ENCODE results near the gene ARAP1. TPM values are rescaled to one million over a fixed set of nuclear protein-coding genes. Genes with fewer than 3 reads are reported as not detected.

The ARAP1 gene
- total and polyA plus RNA-seq, 5 experiments from 2014 or later, result 14.7 to 166 (median 40.0) TPM

DNA sequence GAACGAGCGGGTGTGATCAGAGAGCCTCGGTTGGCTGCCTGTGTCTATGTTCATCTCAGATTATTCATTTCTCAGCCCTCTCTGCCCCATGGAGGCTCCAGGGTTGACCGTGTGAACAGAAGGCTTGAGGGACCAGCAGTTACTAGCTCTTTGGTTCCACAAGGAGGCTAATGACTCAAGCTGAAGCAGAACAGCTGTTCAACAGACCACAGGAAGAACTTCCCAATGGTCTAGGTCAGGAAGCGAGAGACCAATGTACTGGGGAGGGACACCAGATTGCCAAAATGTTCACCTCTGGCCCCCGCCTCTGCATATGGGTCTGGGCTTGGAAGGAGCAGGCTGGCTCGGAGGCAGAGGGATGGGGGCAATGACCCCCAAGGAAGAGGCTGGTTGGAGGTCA, 63.3 kb downstream of the ARAP1 start:
- no peaks in the 10 kb centered on the region for H3K27me3 Mint-ChIP-seq
- no peaks in the 10 kb centered on the region for H3K9me3 Mint-ChIP-seq
- POLR2A ChIA-PET, result no interaction called here
- peak overlapping the region in 2 of 10 donors; percentile 47 to 83 for H3K27ac Mint-ChIP-seq
- ATAC-seq (no peak), DNase-seq (no peak)
- no peak overlapping the region for H3K4me3 Mint-ChIP-seq
- peaks cover 13 to 21% (median 19%) of the 10 kb centered on the region in 4 donors for H3K4me1 Mint-ChIP-seq
- H3K36me3 Mint-ChIP-seq, result peaks cover 0 to 72% (median 4%) of the 10 kb centered on the region in 3 donors

DNA sequence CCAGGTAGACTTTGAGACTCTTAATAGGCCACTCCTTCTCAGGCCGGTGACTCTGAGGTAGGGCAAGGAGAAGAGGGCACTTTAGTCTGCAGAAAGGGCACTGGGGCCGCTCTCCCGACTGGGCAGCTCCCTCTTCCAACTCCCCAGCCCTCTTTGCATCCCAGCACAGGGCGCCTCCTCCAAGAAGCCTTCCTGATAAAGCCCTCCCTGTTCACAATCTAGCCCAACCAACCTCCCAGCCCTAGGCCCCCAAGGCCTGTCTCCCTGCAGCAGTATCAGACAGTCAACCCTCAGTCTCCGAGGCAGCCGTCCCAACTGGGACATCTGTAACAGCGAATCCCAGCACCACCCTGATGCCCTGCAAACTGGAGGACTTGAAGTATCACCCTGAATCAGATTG, 63.7 kb downstream of the ARAP1 start:
- Mint-ChIP-seq H3K27ac (peak overlapping the region in 7 of 10 donors; percentile 13 to 83 (median 53)), H3K27me3 (no peaks in the 10 kb centered on the region), H3K4me3 (no peak overlapping the region), H3K36me3 (peaks cover 0 to 71% (median 4%) of the 10 kb centered on the region in 3 donors), H3K9me3 (no peaks in the 10 kb centered on the region), H3K4me1 (peaks cover 13 to 21% (median 20%) of the 10 kb centered on the region in 4 donors)
- POLR2A ChIA-PET, result no interaction called here
- ATAC-seq (no peak), DNase-seq (no peak)

DNA sequence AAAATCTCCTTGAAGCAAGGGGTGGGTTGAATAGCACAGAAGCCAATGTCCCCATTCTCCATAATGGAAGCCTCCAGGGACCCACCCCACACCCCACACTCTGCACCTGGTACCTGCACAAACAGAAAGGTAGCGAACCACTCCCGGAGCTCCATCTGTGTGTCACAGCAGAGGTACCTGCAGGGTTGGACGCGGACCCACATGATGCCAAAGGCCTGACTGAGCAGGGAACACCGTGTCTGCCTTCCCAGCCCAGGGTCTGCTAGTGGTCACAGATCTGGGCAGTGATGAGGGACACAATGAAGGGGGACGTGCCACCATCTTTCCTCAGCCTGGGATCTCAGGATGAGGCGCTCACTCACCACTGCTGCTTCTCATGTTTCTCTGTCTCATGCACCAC, 64.9 kb downstream of the ARAP1 start:
- Mint-ChIP-seq H3K9me3 (no peaks in the 10 kb centered on the region), H3K27ac (peak overlapping the region in 9 of 10 donors; percentile 50 to 94 (median 80)), H3K36me3 (peaks cover 0 to 64% (median 4%) of the 10 kb centered on the region in 3 donors), H3K27me3 (no peaks in the 10 kb centered on the region), H3K4me3 (no peak overlapping the region), H3K4me1 (peaks cover 13 to 21% (median 20%) of the 10 kb centered on the region in 4 donors)
- DNase-seq (no peak), ATAC-seq (no peak)
- POLR2A ChIA-PET, result no interaction called here

DNA sequence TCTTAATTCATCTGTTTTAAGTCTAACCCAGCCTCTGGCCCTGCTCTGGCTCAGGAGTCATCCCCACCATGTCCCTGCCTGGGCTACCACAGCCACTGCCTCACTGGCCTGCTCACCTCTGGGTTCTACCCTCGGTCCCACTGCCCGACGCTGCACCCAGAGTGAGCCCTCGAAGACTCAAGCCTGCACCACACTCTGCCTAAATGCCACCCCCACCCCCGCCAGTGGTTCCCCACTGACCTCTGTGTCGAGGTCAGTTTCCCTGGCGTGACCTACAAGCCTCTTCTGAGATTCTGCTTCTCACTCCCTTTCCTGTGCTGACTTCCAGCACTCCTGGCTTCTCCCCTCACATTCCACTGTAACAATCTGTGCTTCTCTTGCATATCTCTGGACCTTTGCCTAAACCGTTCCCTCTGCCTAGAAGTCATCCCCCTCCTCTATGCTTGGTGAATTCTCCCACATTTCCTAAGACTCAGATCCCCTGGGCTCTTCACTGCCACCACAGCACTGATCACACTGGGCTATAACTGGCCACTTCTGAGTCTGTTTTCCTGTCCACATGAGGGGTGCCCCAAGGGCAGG, 65.5 kb downstream of the ARAP1 start:
- Mint-ChIP-seq H3K4me1 (peaks cover 13 to 21% (median 20%) of the 10 kb centered on the region in 4 donors), H3K36me3 (peaks cover 0 to 59% (median 4%) of the 10 kb centered on the region in 3 donors), H3K27ac (peak overlapping the region; percentile 70 to 94 (median 80)), H3K27me3 (no peaks in the 10 kb centered on the region), H3K4me3 (no peak overlapping the region), H3K9me3 (no peaks in the 10 kb centered on the region)
- ATAC-seq (no peak), DNase-seq (no peak)
- POLR2A ChIA-PET, result interaction anchor here (1.3 kb wide), 1 partner anchor 10 kb away, joined by 3 read pairs; no protein-coding TSS in a partner anchor

DNA sequence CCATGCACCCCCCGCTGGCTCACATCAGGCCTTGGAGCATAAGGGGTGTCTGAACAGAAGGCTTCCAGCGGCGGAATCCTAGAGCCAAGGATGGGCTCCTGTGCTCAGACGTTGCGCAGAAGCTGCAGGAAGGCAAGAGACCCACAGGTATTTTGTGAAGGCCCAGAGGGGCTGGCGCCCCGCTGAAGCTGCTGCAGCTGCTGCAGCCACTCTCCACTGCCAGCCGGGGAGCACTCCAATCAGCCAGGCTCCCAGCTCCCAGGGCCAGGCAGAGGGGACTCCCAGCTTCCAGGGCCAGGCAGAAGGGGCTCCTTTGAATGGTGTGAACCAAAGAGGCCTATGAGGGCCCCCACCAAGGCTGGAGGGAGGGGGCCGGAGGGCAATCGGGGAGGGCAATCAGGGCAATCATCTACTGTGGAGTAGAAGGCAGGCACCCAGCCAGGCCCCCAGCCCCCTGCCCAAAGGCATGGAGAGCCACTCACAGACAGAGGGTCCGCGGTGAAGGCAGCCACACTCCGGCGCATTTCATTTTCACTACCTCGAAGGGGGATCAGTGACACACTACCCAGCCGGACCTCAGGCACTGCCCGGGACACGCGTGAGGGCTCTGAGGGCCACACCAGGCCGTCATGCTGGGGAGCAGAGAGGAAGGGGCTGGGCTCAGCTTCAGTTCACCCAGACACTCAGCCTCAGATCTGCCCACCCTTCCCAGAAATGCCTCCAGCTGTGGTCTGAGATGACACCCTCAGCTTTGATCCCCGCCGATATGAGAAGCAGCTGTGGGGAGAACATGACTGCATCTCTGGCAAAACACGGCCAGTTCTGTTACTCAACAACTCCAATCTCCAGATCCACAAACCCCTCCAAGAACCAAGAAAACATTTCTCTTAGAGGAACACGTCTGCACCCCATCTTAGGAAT, 66.4 kb downstream of the ARAP1 start:
- no peak for DNase-seq
- POLR2A ChIA-PET, result interaction anchor here (0.5 to 1.3 kb wide), 2 partner anchors 9 to 457 kb away, joined by 3 read pairs; no protein-coding TSS in a partner anchor
- Mint-ChIP-seq H3K4me1 (peaks cover 13 to 24% (median 23%) of the 10 kb centered on the region in 4 donors), H3K27me3 (no peaks in the 10 kb centered on the region), H3K9me3 (no peaks in the 10 kb centered on the region), H3K36me3 (peaks cover 0 to 50% (median 4%) of the 10 kb centered on the region in 3 donors), H3K4me3 (no peak overlapping the region), H3K27ac (peak overlapping the region; percentile 33 to 94 (median 78))
- ATAC-seq, result no peak

DNA sequence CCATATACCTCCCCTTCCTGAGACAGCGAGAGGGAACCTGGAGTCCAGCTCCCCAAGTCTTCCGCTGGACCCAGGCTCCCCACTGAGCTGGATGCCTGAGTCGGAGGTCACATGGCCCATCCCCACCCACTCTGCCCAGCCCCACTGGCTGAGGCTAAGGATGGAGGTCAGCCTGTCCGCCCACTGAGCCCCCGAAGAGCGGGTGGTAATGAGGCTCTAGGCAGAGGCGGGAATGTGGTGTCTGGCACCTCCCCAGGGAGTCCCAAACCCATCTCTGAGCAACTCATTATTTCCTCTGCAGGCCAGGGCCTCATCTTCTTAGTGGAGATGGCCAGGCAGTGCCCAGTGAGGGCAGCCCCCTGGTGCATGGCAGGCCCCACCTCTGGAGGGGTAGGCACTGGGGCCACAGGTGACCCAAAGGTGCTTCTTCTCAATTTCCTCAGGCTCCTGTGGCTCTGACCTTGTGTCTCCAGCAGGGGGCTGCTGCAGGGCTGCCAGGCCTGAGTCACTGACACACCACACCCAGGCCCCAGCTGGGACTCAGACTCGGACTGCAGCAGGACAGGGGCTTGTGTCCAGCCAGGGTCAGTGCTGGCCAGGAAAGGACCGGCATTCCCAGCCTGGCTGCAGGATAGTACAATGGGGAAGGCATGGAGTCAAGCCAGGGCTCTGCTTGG, 67.8 kb downstream of the ARAP1 start:
- Mint-ChIP-seq H3K36me3 (peaks cover 0 to 38% (median 4%) of the 10 kb centered on the region in 3 donors), H3K4me3 (no peak overlapping the region), H3K27ac (peak overlapping the region in 1 of 10 donors; percentile 22), H3K27me3 (no peaks in the 10 kb centered on the region), H3K4me1 (peaks cover 13 to 32% (median 23%) of the 10 kb centered on the region in 4 donors), H3K9me3 (no peaks in the 10 kb centered on the region)
- POLR2A ChIA-PET, result interaction anchor here (0.7 kb wide), 1 partner anchor 494 kb away, joined by 4 read pairs; no protein-coding TSS in a partner anchor
- ATAC-seq, result peak; percentile 60 to 64
- peak in 7 of 10 donors; percentile 9 to 34 (median 29) for DNase-seq

DNA sequence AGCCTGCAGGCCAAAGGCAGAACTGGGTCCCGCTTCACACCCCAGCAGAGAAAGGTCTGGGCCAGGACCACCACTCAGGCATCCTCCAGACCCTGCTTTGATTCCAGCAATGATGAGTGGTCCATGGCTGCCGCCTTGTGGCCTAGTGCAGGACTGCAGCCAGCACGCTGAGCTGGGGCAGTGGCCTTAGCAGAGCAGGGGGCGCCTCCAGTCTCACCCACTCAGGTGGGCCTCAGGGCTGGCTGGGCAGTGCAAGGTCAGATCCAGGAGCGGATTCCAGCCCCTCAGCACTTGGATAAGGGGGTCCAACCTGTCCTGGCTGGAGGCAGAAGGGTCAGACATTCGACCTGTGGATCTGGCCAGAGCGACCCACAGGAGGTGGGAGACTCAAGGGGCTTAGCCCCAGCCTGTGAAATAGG, 68.4 kb downstream of the ARAP1 start:
- POLR2A ChIA-PET, result interaction anchor here (0.7 kb wide), 1 partner anchor 494 kb away, joined by 4 read pairs; no protein-coding TSS in a partner anchor
- no peaks in the 10 kb centered on the region for H3K9me3 Mint-ChIP-seq

DNA sequence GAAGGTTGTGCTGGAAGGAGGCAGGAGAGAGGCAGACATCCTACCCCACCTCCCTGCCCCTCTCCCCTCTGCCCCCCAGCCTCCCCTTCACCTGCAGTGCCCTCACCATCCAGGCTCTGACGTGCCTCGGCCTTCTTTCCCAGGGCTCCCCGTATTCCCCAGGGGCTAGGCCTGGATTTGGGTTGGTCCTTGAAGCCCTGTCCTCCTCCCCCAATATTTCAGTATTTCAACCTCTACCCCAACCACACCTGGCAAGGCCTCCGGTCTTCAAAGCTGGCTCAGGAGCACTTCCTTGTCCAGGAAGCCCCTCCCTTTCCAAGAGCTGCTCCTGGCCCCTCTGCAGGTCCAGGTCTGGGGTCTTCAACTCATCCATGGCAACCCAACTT, 69.4 kb downstream of the ARAP1 start:
- H3K27me3 Mint-ChIP-seq, result no peaks in the 10 kb centered on the region
- H3K27ac Mint-ChIP-seq, result peak overlapping the region in 3 of 10 donors; percentile 27 to 73 (median 49)
- DNase-seq (no peak), ATAC-seq (no peak)
- peaks cover 16 to 33% (median 24%) of the 10 kb centered on the region in 4 donors for H3K4me1 Mint-ChIP-seq
- H3K4me3 Mint-ChIP-seq, result no peak overlapping the region
- POLR2A ChIA-PET, result no interaction called here
- H3K36me3 Mint-ChIP-seq, result peaks cover 0 to 23% (median 4%) of the 10 kb centered on the region in 3 donors
- H3K9me3 Mint-ChIP-seq, result no peaks in the 10 kb centered on the region

More for the DNA sequence above, 68.4 kb downstream of the ARAP1 start:
- H3K27me3 Mint-ChIP-seq, result no peaks in the 10 kb centered on the region
- peaks cover 0 to 32% (median 4%) of the 10 kb centered on the region in 3 donors for H3K36me3 Mint-ChIP-seq
- peak; percentile 79 to 81 for ATAC-seq
- peak overlapping the region in 5 of 10 donors; percentile 16 to 63 (median 52) for H3K27ac Mint-ChIP-seq
- peaks cover 13 to 33% (median 26%) of the 10 kb centered on the region in 4 donors for H3K4me1 Mint-ChIP-seq
- H3K4me3 Mint-ChIP-seq, result no peak overlapping the region
- DNase-seq, result peak; percentile 43 to 76 (median 60)

DNA sequence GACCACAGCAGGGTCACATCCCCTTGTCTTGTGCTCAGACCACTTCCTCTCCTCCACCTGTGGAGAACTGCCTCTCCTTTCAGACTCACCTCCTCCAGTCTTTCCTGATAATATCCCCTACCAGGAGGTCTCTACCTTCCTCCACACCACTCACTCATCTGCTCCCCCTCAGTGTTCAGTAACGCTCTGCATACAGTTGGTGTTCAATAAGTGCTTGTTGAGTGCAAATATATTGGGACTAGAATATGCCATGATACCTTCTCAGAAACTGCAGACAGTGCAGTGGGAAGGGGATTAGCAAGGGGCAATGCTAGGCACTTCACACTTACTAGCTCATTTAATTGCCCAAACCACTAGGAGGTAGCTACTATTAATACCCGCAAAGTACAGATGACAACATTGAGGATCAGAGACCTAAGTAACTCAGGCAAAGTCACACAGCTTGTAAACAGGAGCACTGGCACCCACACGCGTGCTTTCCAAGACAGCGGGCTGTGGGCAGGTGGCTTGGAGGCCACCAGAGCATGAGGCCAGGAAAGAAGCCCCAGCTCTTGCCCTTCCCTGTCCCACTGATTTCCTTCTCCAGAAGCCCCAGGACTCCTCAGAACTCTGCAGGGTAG, 69.9 kb downstream of the ARAP1 start:
- Mint-ChIP-seq H3K9me3 (no peaks in the 10 kb centered on the region), H3K4me1 (peaks cover 16 to 35% (median 24%) of the 10 kb centered on the region in 4 donors), H3K36me3 (peaks cover 0 to 18% (median 4%) of the 10 kb centered on the region in 3 donors), H3K4me3 (no peak overlapping the region), H3K27me3 (no peaks in the 10 kb centered on the region), H3K27ac (peak overlapping the region in 6 of 10 donors; percentile 0 to 85 (median 34))
- DNase-seq (no peak), ATAC-seq (no peak)
- POLR2A ChIA-PET, result no interaction called here

DNA sequence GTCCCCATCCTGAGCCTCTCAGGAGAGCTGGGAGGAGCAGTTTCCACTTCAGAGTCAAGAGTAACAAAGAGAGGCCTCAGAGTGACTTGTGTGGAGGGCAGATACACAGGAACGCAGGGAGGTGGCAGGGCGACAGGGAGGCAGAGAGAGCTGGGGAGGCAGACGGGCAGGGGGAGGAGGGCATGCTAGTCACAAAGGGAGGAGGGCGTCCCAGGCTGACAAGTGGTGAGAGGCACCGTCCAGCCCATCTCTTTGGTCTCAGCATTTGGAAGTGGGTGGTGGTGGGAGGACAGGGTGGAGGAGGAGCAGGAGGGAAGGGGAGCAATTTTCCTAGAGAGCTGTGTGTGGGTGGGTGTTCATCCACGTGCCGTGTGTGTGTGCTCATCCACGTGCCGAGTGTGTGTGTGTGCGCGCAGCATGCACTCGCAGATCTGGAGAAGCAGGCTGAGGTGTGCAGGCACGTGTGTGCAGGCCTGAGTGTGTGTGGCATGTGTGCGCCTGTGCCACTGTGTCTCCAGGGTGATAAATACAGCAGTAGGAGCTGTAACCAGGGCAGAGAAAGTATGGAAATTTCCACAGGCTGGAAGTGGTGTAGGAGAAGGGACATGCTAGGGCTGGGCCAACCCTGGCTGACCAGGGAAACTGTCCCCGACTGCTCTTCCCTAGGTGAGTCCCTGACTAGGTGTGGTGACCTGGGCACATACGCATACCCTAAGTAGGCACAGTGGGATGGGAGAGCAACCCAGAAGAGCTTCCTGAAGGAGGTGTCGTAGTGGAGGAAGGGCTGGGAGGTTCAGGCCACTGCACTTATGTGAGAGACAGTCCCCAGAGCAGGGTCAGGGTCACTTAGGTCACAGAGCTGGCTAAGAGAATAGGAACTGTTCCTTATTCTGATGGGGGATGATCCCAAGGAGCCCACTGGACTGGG, 70.7 kb downstream of the ARAP1 start:
- H3K9me3 Mint-ChIP-seq, result no peaks in the 10 kb centered on the region
- POLR2A ChIA-PET, result interaction anchor here (1.2 kb wide), 1 partner anchor 9 kb away, joined by 3 read pairs; no protein-coding TSS in a partner anchor
- DNase-seq (no peak), ATAC-seq (no peak)
- H3K4me3 Mint-ChIP-seq, result peak overlapping the region in 2 of 10 donors; percentile 44 to 65
- peaks cover 0 to 12% (median 3%) of the 10 kb centered on the region in 3 donors for H3K36me3 Mint-ChIP-seq
- peaks cover 11 to 36% (median 23%) of the 10 kb centered on the region in 4 donors for H3K4me1 Mint-ChIP-seq
- peak overlapping the region in 6 of 10 donors; percentile 15 to 86 (median 80) for H3K27ac Mint-ChIP-seq
- H3K27me3 Mint-ChIP-seq, result peaks cover 0 to 2% (median 0%) of the 10 kb centered on the region in 5 donors

DNA sequence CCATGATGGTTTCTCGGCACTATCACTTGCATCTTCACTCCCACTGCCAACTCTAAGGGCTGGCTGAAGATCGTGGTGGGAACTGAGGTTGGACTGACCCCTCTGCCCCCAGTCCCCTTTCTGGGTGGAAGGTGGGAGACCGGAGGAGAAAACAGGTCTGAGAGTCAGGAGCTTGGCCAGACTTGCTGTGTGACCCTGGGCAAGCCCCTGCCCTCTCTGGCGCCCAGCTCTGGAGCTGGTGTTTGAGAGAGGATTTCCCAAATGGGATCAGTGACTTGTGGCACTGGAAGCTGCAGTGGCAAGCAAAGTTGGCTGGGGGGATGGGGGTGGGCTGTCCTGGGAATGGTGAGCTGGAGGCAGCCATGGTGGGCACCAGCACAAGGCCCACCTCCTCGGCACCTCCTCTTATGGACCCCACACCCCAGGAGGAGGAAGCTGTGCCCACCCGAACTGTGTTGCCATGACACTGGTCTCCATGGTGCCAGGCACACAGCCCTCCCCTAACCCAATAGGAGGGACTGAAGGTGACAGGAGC, 71.5 kb downstream of the ARAP1 start:
- Mint-ChIP-seq H3K4me3 (no peak overlapping the region), H3K4me1 (peaks cover 11 to 33% (median 22%) of the 10 kb centered on the region in 4 donors)

More for the DNA sequence above, 71.5 kb downstream of the ARAP1 start:
- Mint-ChIP-seq H3K27ac (peak overlapping the region in 4 of 10 donors; percentile 19 to 85 (median 80)), H3K27me3 (peaks cover 0 to 6% (median 2%) of the 10 kb centered on the region in 5 donors), H3K36me3 (peaks cover 0 to 6% (median 0%) of the 10 kb centered on the region in 3 donors), H3K9me3 (no peaks in the 10 kb centered on the region)
- POLR2A ChIA-PET, result interaction anchor here (1.2 kb wide), 1 partner anchor 9 kb away, joined by 3 read pairs; no protein-coding TSS in a partner anchor
- DNase-seq, result no peak
- ATAC-seq, result no peak

All from naive thymus-derived CD8-positive, alpha-beta T cell (primary cell).